Measurements from ENCODE around the gene NHLRC4. TPM values are rescaled to one million over a fixed set of nuclear protein-coding genes. Genes with fewer than 3 reads are reported as not detected.

The NHLRC4 gene
- total and polyA plus RNA-seq, 2 of the 8 experiments (the other 6 are each of a cell fraction or from before 2014, with no cell fraction given) = 0.60 to 0.76 TPM

- POLR2A ChIA-PET (ENCODE audit: partially characterized antibody) = interaction anchor here (0.9 to 2.3 kb wide), 15 partner anchors 9 to 101 kb away, joined by 3 to 9 read pairs (median 4); partner anchors contain the start of genes METTL26, STUB1, WDR24 and WDR90
- FAIRE-seq = no peak
- TF ChIP-seq GABPA (IDR thresholded peaks at IDR 0.05; ENCODE audit: borderline replicate concordance, insufficient read depth, low read length) (peak; percentile 94), SP4 (IDR thresholded peaks at IDR 0.05; ENCODE audit: low read length) (peak; percentile 74; the same call in 1 of the 2 replicates), SP2 (IDR thresholded peaks at IDR 0.05; ENCODE audit: low read length) (peak; percentile 51), ASH2L (IDR thresholded peaks at IDR 0.05; ENCODE audit: low read length) (peak; percentile 37), SAP30 (IDR thresholded peaks at IDR 0.05; ENCODE audit: insufficient read depth, insufficient replicate concordance, low read length) (no peak), POLR2A (IDR thresholded peaks at IDR 0.05; ENCODE audit: control extremely low read depth in 1 of 2, low read depth in 2 of 2, low read length in 2 of 2) (peak in 1 of 2 experiments; percentile 55; a peak in 2 of 3 replicates), SUZ12 (IDR thresholded peaks at IDR 0.05; ENCODE audit: low read length) (no peak), KDM5A (IDR thresholded peaks at IDR 0.05; ENCODE audit: low read length) (no peak)
- TF ChIP-seq, protein P1, sequence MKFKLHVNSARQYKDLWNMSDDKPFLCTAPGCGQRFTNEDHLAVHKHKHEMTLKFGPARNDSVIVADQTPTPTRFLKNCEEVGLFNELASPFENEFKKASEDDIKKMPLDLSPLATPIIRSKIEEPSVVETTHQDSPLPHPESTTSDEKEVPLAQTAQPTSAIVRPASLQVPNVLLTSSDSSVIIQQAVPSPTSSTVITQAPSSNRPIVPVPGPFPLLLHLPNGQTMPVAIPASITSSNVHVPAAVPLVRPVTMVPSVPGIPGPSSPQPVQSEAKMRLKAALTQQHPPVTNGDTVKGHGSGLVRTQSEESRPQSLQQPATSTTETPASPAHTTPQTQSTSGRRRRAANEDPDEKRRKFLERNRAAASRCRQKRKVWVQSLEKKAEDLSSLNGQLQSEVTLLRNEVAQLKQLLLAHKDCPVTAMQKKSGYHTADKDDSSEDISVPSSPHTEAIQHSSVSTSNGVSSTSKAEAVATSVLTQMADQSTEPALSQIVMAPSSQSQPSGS (IDR thresholded peaks at IDR 0.05; ENCODE audit: low read length) = no peak
These were observed 22.3 kb downstream of the NHLRC4 start for GRCh38 chr16:588889-589657.

More at GRCh38 chr16:588889-589657, 22.3 kb downstream of the NHLRC4 start:
- Histone ChIP-seq H2AFZ (ENCODE audit: low read length) (peak overlapping the region; percentile 56; the same call in 1 of the 2 replicates), H3K9me3 (ENCODE audit: insufficient read depth in 2 of 2, low read depth in 1 of 2, low read length in 1 of 2) (no peaks in the 10 kb centered on the region), H4K5ac (ENCODE audit: insufficient read length, low read depth, low read length) (peak overlapping the region; percentile 100), H4K20me1 (replicated peaks in 1 of 2; ENCODE audit: control insufficient read depth in 1 of 2, insufficient read depth in 2 of 2, low read length in 2 of 2) (peaks cover 16 to 43% of the 10 kb centered on the region in 2 experiments), H3K14ac (ENCODE audit: insufficient read length) (no peak overlapping the region), H2BK5ac (ENCODE audit: low read depth, low read length) (peak overlapping the region; percentile 99), H3K4me2 (ENCODE audit: insufficient read depth in 1 of 2, low read depth in 2 of 2, low read length in 2 of 2) (peak overlapping the region; percentile 78 to 81), H4K8ac (ENCODE audit: extremely low read depth, insufficient read depth, low read length) (peak overlapping the region; percentile 100), H3K23ac (ENCODE audit: insufficient read length) (no peak overlapping the region), H2BK15ac (ENCODE audit: low read length) (peak overlapping the region; percentile 81; the same call in 1 of the 2 replicates), H3K56ac (replicated peaks; ENCODE audit: insufficient read length, low read depth, low read length) (peak overlapping the region; percentile 99), H3K79me1 (ENCODE audit: low read depth, low read length) (peaks cover 8% of the 10 kb centered on the region; the same call in 1 of the 2 replicates), H3K27me3 (replicated peaks in 1 of 4; ENCODE audit: control insufficient read depth in 3 of 4, extremely low read depth in 1 of 4, insufficient read depth in 3 of 4, low read length in 3 of 4) (peaks cover 0 to 45% (median 29%) of the 10 kb centered on the region in 4 experiments; a peak in 5 of 7 replicates), H3K79me2 (ENCODE audit: control insufficient read depth in 1 of 2, insufficient read depth in 2 of 2, low read length in 2 of 2) (peaks cover 0 to 15% of the 10 kb centered on the region in 2 experiments; a peak in 2 of 4 replicates), H4K91ac (replicated peaks; ENCODE audit: insufficient read length, low read length) (peak overlapping the region; percentile 98), H3K27ac (ENCODE audit: low read depth, low read length) (peak overlapping the region; percentile 99), H3K9ac (replicated peaks in 1 of 4; ENCODE audit: extremely low read depth in 1 of 4, low read depth in 3 of 4, low read length in 3 of 4) (peak overlapping the region; percentile 89 to 95 (median 93)), H3K4me1 (replicated peaks in 1 of 4; ENCODE audit: control insufficient read depth in 3 of 4, insufficient read depth in 4 of 4, low read length in 3 of 4) (peaks cover 0 to 19% (median 11%) of the 10 kb centered on the region in 4 experiments; a peak in 6 of 7 replicates), H2BK20ac (ENCODE audit: low read length) (no peak overlapping the region), H3K36me3 (ENCODE audit: control insufficient read depth in 2 of 4, insufficient read depth in 4 of 4, low read length in 3 of 4) (no peaks in the 10 kb centered on the region), H3K4ac (replicated peaks; ENCODE audit: insufficient read length, low read depth, low read length) (peak overlapping the region; percentile 91), H2AK5ac (ENCODE audit: low read depth, low read length) (no peak overlapping the region; the same call in 1 of the 2 replicates), H3K23me2 (ENCODE audit: low read depth, low read length) (peaks cover 9% of the 10 kb centered on the region), H2BK12ac (ENCODE audit: low read depth, low read length) (peak overlapping the region; percentile 75; the same call in 1 of the 2 replicates), H3K4me3 (ENCODE audit: extremely low read depth in 1 of 4, insufficient read depth in 2 of 4, low read depth in 3 of 4, low read length in 4 of 4) (peak overlapping the region; percentile 90 to 94 (median 91)), H2BK120ac (replicated peaks; ENCODE audit: low read depth, low read length) (peak overlapping the region; percentile 83), H3K18ac (ENCODE audit: extremely low read depth, low read length) (peak overlapping the region; percentile 99)
- 1% methylated on average over 32 of the region's 107 CpGs; no CpG with 5 or more reads in 1 of the 2 experiments for WGBS, 2 experiments (ENCODE audit: extremely low coverage in 1 of 2, insufficient coverage in 1 of 2, insufficient read length in 1 of 2, insufficient replicate concordance in 2 of 2, low coverage in 1 of 2, low lambda C conversion rate in 2 of 2, missing lambda C conversion rate in 1 of 2)
- peak; percentile 73 to 100 for DNase-seq (ENCODE audit: low read depth in 1 of 2, low spot score in 2 of 2)
- CTCF ChIA-PET (ENCODE audit: partially characterized antibody) = interaction anchor here (0.7 to 4.3 kb wide), 4 partner anchors 9 to 33 kb away, joined by 3 to 30 read pairs (median 4); no protein-coding TSS in a partner anchor

Measured in H1 (cell line).